ENCODE measurements around the gene SNX15. TPM values are rescaled to one million over a fixed set of nuclear protein-coding genes. Genes with fewer than 3 reads are reported as not detected.

Gene SNX15
- total and polyA plus RNA-seq, 9 donors: 10.2 to 30.5 (median 19.9) TPM

DNA sequence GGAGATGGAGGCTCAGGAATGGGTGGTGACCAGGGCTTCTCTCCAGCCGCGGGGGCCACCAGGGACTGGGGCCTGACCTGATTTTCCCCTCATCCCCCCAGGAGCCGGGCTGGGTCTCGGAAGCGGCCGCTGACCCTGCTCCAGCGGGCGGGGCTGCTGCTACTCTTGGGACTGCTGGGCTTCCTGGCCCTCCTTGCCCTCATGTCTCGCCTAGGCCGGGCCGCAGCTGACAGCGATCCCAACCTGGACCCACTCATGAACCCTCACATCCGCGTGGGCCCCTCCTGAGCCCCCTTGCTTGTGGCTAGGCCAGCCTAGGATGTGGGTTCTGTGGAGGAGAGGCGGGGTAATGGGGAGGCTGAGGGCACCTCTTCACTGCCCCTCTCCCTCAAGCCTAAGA lies 60.6 kb downstream of the SNX15 start:
- peaks cover 7% of the 10 kb centered on the region for H3K4me1 ChIP-seq (ENCODE audit: insufficient read depth)
- H3K27ac ChIP-seq: no peak overlapping the region
- 92% methylated on average over 15 of the region's 15 CpGs for WGBS, 3 donors
- H3K27me3 ChIP-seq: no peaks in the 10 kb centered on the region
- H3K4me3 ChIP-seq: no peak overlapping the region
- intact Hi-C loops (cut with DNase I): loop anchor here in 1 of 4 donors (5.0 kb wide), 1 partner anchor 76 kb away; the partner anchor contains the start of gene ARL2
- H3K36me3 ChIP-seq: no peaks in the 10 kb centered on the region
- DNase-seq: no peak
- H3K9me3 ChIP-seq: no peaks in the 10 kb centered on the region
- no peak for TF ChIP-seq CTCF (IDR thresholded peaks at IDR 0.05)
- no peak for TF ChIP-seq POLR2A (IDR thresholded peaks at IDR 0.05)
- TF ChIP-seq EP300 (IDR thresholded peaks at IDR 0.05): no peak

GRCh38 chr11:65089621-65090020 lies 62.4 kb downstream of the SNX15 start:
- TF ChIP-seq POLR2A (IDR thresholded peaks at IDR 0.05) (no peak), EP300 (IDR thresholded peaks at IDR 0.05) (no peak), CTCF (IDR thresholded peaks at IDR 0.05) (no peak)
- H3K27me3 ChIP-seq: no peaks in the 10 kb centered on the region
- H3K4me3 ChIP-seq: no peak overlapping the region
- DNase-seq: no peak
- H3K27ac ChIP-seq: no peak overlapping the region
- 81 to 87% (median 87%) methylated on average over 4 of the region's 4 CpGs for WGBS, 3 donors
- H3K9me3 ChIP-seq: no peaks in the 10 kb centered on the region
- peaks cover 3% of the 10 kb centered on the region for H3K4me1 ChIP-seq (ENCODE audit: insufficient read depth)
- intact Hi-C loops (cut with DNase I): loop anchor here in 1 of 4 donors (5.0 kb wide), 1 partner anchor 77 kb away; the partner anchor contains the start of gene ARL2
- no peaks in the 10 kb centered on the region for H3K36me3 ChIP-seq

Small RNA genes within 50 kb of the gene (microRNA-seq; reads per million reads assigned to microRNA genes)
- 0.18 to 0.79 (median 0.38) reads per million in 3 donors for gene MIR6879

Small RNA genes within 50 kb of the gene (small RNA-seq; reads per million reads assigned to genes)
- not detected for gene MIR6879
- gene SNX15: not detected

Other genes with a start within 250 kb of the SNX15 start
- 100 to 1,000 TPM; 231 to 380 (median 306) TPM for gene SF1, start 248.9 kb upstream of the SNX15 start, total RNA-seq
- gene SF1, start 248.9 kb upstream of the SNX15 start, polyA plus RNA-seq: 100 to 1,000 TPM; 131 to 388 TPM
- gene MAP4K2, start 224.2 kb upstream of the SNX15 start, total RNA-seq: 10 to 100 TPM in 5 of 7 donors, 1 to 10 TPM in 2; 5.6 to 15.5 (median 13.0) TPM
- gene MAP4K2, start 224.2 kb upstream of the SNX15 start, polyA plus RNA-seq: 1 to 10 TPM; 2.3 to 9.9 TPM
- 10 to 100 TPM; 17.5 to 28.6 (median 22.6) TPM for gene MEN1, start 216.9 kb upstream of the SNX15 start, total RNA-seq
- gene MEN1, start 216.9 kb upstream of the SNX15 start, polyA plus RNA-seq: 10 to 100 TPM; 14.4 to 20.4 TPM
- 1 to 10 TPM; 2.6 to 9.5 (median 4.0) TPM for gene CDC42BPG, start 182.8 kb upstream of the SNX15 start, total RNA-seq
- 1 to 10 TPM in 1 of 2 donors, under 1 TPM in 1; 0.35 to 1.9 TPM for gene CDC42BPG, start 182.8 kb upstream of the SNX15 start, polyA plus RNA-seq
- gene EHD1, start 148.8 kb upstream of the SNX15 start, total RNA-seq: 10 to 100 TPM; 14.3 to 87.8 (median 42.2) TPM
- 10 to 100 TPM; 14.5 to 14.8 TPM for gene EHD1, start 148.8 kb upstream of the SNX15 start, polyA plus RNA-seq
- gene ATG2A, start 110.2 kb upstream of the SNX15 start, total RNA-seq: 10 to 100 TPM; 22.2 to 40.1 (median 30.4) TPM
- 10 to 100 TPM in 1 of 2 donors, 1 to 10 TPM in 1; 2.2 to 23.4 TPM for gene ATG2A, start 110.2 kb upstream of the SNX15 start, polyA plus RNA-seq
- gene PPP2R5B, start 102.8 kb upstream of the SNX15 start, total RNA-seq: 10 to 100 TPM in 5 of 7 donors, 1 to 10 TPM in 2; 9.0 to 12.8 (median 12.2) TPM
- 10 to 100 TPM in 1 of 2 donors, 1 to 10 TPM in 1; 8.0 to 16.2 TPM for gene PPP2R5B, start 102.8 kb upstream of the SNX15 start, polyA plus RNA-seq
- 1 to 10 TPM in 3 of 7 donors, under 1 TPM in 3, not detected in 1; 0.45 to 1.6 (median 0.88) TPM for gene GPHA2, start 91.5 kb upstream of the SNX15 start, total RNA-seq
- under 1 TPM in 1 of 2 donors, not detected in 1; 0.58 TPM for gene GPHA2, start 91.5 kb upstream of the SNX15 start, polyA plus RNA-seq
- under 1 TPM in 1 of 7 donors, not detected in 6; 0.46 TPM for gene MAJIN, start 55.3 kb upstream of the SNX15 start, total RNA-seq
- gene MAJIN, start 55.3 kb upstream of the SNX15 start, polyA plus RNA-seq: not detected
- gene BATF2, start 30.5 kb upstream of the SNX15 start, total RNA-seq: 1 to 10 TPM; 1.4 to 3.4 (median 2.3) TPM
- 1 to 10 TPM; 1.5 to 2.8 TPM for gene BATF2, start 30.5 kb upstream of the SNX15 start, polyA plus RNA-seq
- gene ARL2, start 13.3 kb upstream of the SNX15 start, total RNA-seq: 100 to 1,000 TPM in 4 of 7 donors, 10 to 100 TPM in 3; 77.3 to 147 (median 101) TPM
- 10 to 100 TPM; 60.9 to 86.3 TPM for gene ARL2, start 13.3 kb upstream of the SNX15 start, polyA plus RNA-seq
- gene SAC3D1, start 13.8 kb downstream of the SNX15 start, total RNA-seq: 10 to 100 TPM in 2 of 7 donors, 1 to 10 TPM in 5; 7.3 to 11.6 (median 8.5) TPM
- gene SAC3D1, start 13.8 kb downstream of the SNX15 start, polyA plus RNA-seq: 1 to 10 TPM; 1.1 to 7.6 TPM
- gene NAALADL1, start 31.1 kb downstream of the SNX15 start, total RNA-seq: 10 to 100 TPM; 12.1 to 33.7 (median 17.6) TPM
- gene NAALADL1, start 31.1 kb downstream of the SNX15 start, polyA plus RNA-seq: 10 to 100 TPM in 1 of 2 donors, 1 to 10 TPM in 1; 7.1 to 33.2 TPM
- gene CDCA5, start 56.6 kb downstream of the SNX15 start, total RNA-seq: 1 to 10 TPM in 2 of 7 donors, under 1 TPM in 4, not detected in 1; 0.38 to 2.8 (median 0.52) TPM
- 1 to 10 TPM; 1.0 to 1.2 TPM for gene CDCA5, start 56.6 kb downstream of the SNX15 start, polyA plus RNA-seq
- 10 to 100 TPM; 30.5 to 41.6 (median 35.1) TPM for gene ZFPL1, start 56.8 kb downstream of the SNX15 start, total RNA-seq
- gene ZFPL1, start 56.8 kb downstream of the SNX15 start, polyA plus RNA-seq: 10 to 100 TPM; 11.2 to 44.8 TPM
- 100 to 1,000 TPM; 149 to 543 (median 231) TPM for gene VPS51, start 68.8 kb downstream of the SNX15 start, total RNA-seq
- gene VPS51, start 68.8 kb downstream of the SNX15 start, polyA plus RNA-seq: 100 to 1,000 TPM in 1 of 2 donors, 10 to 100 TPM in 1; 51.1 to 221 TPM
- gene TM7SF2, start 84.4 kb downstream of the SNX15 start, total RNA-seq: 100 to 1,000 TPM in 1 of 7 donors, 10 to 100 TPM in 6; 30.0 to 170 (median 63.6) TPM
- 100 to 1,000 TPM in 1 of 2 donors, 10 to 100 TPM in 1; 88.8 to 128 TPM for gene TM7SF2, start 84.4 kb downstream of the SNX15 start, polyA plus RNA-seq
- 10 to 100 TPM; 10.0 to 33.7 (median 13.4) TPM for gene ZNHIT2, start 90.3 kb downstream of the SNX15 start, total RNA-seq
- gene ZNHIT2, start 90.3 kb downstream of the SNX15 start, polyA plus RNA-seq: 10 to 100 TPM in 1 of 2 donors, not detected in 1; 13.1 TPM
- 1,000 to 10,000 TPM; 1,141 to 2,272 (median 1,835) TPM for gene FAU, start 94.7 kb downstream of the SNX15 start, total RNA-seq
- 1,000 to 10,000 TPM; 1,053 to 1,798 TPM for gene FAU, start 94.7 kb downstream of the SNX15 start, polyA plus RNA-seq
- 10 to 100 TPM; 47.1 to 61.8 (median 50.4) TPM for gene MRPL49, start 94.9 kb downstream of the SNX15 start, total RNA-seq
- gene MRPL49, start 94.9 kb downstream of the SNX15 start, polyA plus RNA-seq: 100 to 1,000 TPM in 1 of 2 donors, 10 to 100 TPM in 1; 64.0 to 106 TPM
- gene SYVN1, start 107.1 kb downstream of the SNX15 start, total RNA-seq: 10 to 100 TPM; 21.1 to 73.0 (median 53.3) TPM
- 10 to 100 TPM; 26.7 to 59.6 TPM for gene SYVN1, start 107.1 kb downstream of the SNX15 start, polyA plus RNA-seq
- not detected for gene SPDYC, start 142.8 kb downstream of the SNX15 start, total RNA-seq
- gene SPDYC, start 142.8 kb downstream of the SNX15 start, polyA plus RNA-seq: under 1 TPM in 1 of 2 donors, not detected in 1; 0.07 TPM
- gene CAPN1, start 154.5 kb downstream of the SNX15 start, total RNA-seq: 100 to 1,000 TPM in 6 of 7 donors, 10 to 100 TPM in 1; 99.0 to 178 (median 128) TPM
- 10 to 100 TPM; 20.0 to 67.4 TPM for gene CAPN1, start 154.5 kb downstream of the SNX15 start, polyA plus RNA-seq
- 10 to 100 TPM in 3 of 7 donors, 1 to 10 TPM in 4; 4.5 to 10.4 (median 8.6) TPM for gene POLA2, start 234.5 kb downstream of the SNX15 start, total RNA-seq
- 10 to 100 TPM in 1 of 2 donors, 1 to 10 TPM in 1; 8.6 to 13.3 TPM for gene POLA2, start 234.5 kb downstream of the SNX15 start, polyA plus RNA-seq